NCI-H2171 (cell line): Measurements from ENCODE around the gene LARGE1.

Source experiments
- DNase-seq: peaks from one replicate; lab custom pipeline; 2025; lab: John Stamatoyannopoulos, UW

LARGE1 gene

DNA sequence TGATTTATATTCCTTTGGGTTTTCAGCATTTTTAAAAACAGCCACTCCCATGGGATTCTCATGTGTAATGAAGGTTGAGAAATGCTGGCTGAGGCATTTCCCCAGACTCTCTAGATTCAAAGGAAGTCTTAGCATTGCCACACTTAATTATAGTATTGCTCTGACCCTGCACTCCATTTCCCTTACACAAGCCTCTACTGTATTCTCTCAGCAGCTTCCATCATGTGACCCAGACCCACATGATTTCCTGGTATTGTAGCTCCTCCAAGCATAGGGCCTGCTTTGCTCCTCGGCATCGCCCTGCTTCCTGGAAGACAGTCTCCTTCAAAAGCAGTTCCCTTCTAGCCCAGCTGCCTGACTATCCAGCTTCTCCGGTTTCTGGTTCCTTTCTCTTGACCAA lies 261.5 kb downstream of the LARGE1 start:
- no peak for DNase-seq

- DNase-seq, result no peak
Observed at GRCh38 chr22:33657670-33658069, 262.6 kb downstream of the LARGE1 start.

GRCh38 chr22:33656808-33657628 lies 263.3 kb downstream of the LARGE1 start:
- DNase-seq, result no peak

GRCh38 chr22:33654173-33654895 lies 265.9 kb downstream of the LARGE1 start:
- no peak for DNase-seq

GRCh38 chr22:33653532-33654063 lies 266.7 kb downstream of the LARGE1 start:
- DNase-seq, result no peak

GRCh38 chr22:33652615-33653014 lies 267.7 kb downstream of the LARGE1 start:
- no peak for DNase-seq

DNA sequence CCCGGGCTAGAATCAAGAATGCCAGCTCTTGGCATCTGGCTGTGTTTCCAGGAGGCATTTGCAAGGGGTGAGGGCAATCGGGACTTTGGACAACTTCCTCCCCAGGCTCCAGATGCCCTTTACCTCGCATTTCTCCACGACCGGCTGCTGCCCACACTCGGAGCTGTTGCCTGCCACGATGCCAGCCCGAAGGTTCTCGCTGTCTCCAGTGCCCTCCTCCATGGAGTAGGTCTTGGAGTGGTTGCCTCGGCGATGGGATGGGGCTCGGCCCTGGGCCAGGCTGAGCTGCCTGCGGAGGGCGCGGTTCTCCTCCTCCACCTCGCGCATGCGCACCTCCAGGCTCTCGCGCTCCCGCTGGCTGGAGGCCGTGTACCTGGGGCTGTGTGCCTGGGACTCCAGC lies 270.0 kb downstream of the LARGE1 start:
- no peak for DNase-seq

GRCh38 chr22:33648478-33648877 lies 271.8 kb downstream of the LARGE1 start:
- DNase-seq, result no peak

DNA sequence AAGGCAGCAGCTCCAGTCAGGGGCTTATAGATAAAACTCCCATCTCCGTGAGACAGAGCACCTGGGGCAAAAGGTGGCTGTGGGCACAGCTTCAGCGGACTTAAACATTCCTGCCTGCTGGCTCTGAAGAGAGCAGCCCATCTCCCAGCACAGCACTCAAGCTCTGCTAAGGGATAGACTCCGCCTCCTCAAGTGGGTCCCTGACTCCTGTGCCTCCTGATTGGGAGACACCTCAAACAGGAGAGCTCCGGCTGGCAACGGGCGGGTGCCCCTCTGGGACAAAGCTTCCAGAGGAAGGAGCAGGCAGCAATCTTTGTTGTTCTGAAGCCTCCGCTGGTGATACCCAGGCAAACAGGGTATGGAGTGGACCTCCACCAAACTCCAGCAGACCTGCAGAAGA lies 279.4 kb downstream of the LARGE1 start:
- DNase-seq, result no peak

- no peak for DNase-seq
Observed at GRCh38 chr22:33639588-33640254, 280.6 kb downstream of the LARGE1 start.

DNA sequence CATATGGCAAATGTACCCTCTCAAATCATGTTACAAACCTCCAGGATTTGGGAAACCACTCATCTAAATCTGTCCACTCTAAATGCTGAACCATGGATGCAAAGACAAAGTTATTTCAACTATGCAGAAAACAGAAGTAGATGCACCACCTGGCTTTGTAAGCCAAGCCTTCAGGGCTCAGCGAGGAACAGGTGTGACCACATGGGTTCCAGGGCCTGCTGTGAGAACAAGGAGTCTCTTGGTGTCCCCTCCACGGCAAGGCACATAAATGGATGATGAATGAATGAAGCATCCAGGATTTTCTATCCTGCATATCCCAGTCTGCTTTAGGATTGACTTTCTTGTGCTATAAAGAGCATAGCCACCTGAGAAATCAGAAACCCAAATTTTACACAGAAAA lies 284.5 kb downstream of the LARGE1 start:
- DNase-seq, result no peak

DNA sequence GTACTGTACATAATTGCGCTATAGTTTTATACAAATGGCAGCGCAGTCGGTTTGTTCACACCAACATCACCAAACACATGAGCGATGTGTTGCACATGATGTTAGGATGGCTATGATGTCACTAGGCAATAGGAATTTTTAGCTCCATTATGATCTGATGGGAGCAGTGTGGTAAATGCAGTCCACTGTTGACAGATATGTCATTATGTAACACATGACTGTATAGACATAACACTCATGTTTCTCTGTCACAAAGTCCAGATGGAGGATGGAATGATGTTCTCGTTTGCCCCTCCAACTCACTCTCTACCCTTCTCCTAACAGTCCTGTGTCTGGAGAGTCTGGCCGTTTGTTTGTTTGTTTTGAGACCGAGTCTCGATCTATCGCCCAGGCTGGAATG lies 288.5 kb downstream of the LARGE1 start:
- DNase-seq, result no peak

DNA sequence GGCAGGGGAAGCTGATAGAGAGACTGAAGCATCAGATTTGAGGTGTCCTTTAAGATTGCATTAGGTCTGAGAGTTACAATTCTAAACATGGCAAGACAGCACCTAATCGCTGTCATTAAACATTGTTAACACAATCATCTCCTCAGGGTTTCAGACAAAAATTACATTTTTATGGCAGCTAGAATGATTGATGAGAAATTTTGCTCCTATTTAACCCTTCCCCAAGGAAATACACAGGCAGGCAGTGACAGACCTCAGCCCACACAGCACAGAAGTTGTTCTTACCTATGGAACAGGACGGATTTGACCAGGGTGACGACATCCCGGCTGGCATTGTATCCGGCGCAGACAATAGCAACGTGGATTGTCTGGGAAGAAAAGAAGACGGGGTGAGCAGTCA lies 294.3 kb downstream of the LARGE1 start:
- DNase-seq, result no peak

GRCh38 chr22:33620085-33620484 lies 300.2 kb downstream of the LARGE1 start:
- DNase-seq, result no peak

GRCh38 chr22:33606504-33606903 lies 313.8 kb downstream of the LARGE1 start:
- no peak for DNase-seq

DNA sequence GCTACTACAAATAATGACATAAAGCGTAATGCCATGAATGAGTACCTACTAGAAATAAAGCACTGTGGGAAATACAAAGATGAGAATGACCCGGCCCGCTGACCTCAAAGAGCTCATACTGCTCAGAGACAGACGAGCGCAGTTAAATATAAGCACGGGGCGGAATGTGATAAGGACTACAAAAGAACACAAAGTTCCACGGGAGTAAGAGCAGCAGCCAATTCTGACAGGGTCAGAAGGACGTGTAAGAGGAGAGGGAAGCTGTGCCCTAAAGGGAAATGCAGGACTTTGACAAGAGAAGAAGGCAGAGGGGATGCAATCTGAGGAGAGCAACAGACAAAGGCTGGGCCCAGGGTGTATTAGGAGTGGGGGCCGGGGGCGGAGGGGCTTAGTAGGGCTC lies 314.6 kb downstream of the LARGE1 start:
- no peak for DNase-seq

DNA sequence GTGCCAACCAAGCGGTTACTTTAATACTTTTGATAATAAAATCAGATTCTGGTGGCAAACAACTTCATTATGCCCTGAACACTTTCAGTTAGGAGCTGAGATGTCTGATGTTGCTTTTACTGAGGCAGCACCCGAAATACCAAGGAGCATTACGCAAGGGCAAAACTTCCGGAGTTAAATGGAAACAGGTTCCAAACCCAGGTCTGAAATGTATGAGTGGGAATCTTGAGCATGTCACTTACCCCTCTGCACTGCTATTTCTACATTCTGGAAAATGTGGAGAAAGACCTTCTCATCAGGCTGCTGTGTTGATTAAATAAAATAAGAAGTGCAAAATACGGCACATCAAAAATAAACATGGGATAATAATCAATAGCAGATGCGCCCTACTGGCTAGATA lies 315.1 kb downstream of the LARGE1 start:
- DNase-seq, result no peak

- no peak for DNase-seq
Observed at GRCh38 chr22:33601062-33601461, 319.2 kb downstream of the LARGE1 start.

GRCh38 chr22:33600595-33600994 lies 319.7 kb downstream of the LARGE1 start:
- no peak for DNase-seq

DNA sequence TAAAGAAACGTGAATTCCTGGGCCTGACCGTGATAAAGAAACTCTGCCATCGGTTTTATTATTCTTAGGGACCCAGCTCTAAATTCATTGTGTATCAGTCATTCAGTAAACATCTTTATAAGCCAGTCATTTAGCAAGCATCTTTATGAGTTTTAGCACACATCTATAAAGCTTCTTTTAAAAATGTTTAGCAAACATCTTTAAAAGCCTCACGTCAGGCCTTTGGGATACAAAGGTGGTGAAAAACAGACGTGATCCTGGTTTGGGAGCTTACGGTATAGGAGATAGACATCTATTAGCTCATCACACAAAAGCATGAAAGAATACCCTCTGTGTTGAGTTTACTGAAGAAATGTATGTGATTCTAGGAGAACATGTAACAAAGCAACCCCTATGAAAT lies 320.2 kb downstream of the LARGE1 start:
- DNase-seq, result no peak

GRCh38 chr22:33599596-33599995 lies 320.7 kb downstream of the LARGE1 start:
- DNase-seq, result no peak

- DNase-seq, result no peak
Observed at GRCh38 chr22:33598821-33599220, 321.5 kb downstream of the LARGE1 start.
